ENCODE results near the gene PLIN3.
A peak's percentile ranks its signal among the peaks of the same experiment; 100 is the strongest.

PLIN3 gene

GRCh38 chr19:4811328-4812131, 55.9 kb downstream of the PLIN3 start:
- CTCF ChIA-PET: interaction anchor here (0.6 to 7.9 kb wide), 13 partner anchors 9 to 793 kb away, joined by 3 to 171 read pairs (median 5); no protein-coding TSS in a partner anchor
- no peak overlapping the region for H3K27ac ChIP-seq (ENCODE audit: extremely low read depth, low read depth, low read length)
- POLR2A ChIA-PET: interaction anchor here (0.6 to 2.2 kb wide), 3 partner anchors 55 to 130 kb away, joined by 3 to 14 read pairs (median 4); partner anchors contain the start of gene PLIN3
- H3K36me3 ChIP-seq (ENCODE audit: control insufficient read depth in 2 of 2, insufficient read depth in 1 of 2, low read length in 2 of 2): peaks cover 0 to 2% of the 10 kb centered on the region in 2 experiments; a peak in 1 of 3 replicates
- H3K4me3 ChIP-seq (ENCODE audit: low read depth, low read length): no peak overlapping the region
- no peaks in the 10 kb centered on the region for H3K9me3 ChIP-seq (ENCODE audit: control insufficient read depth, insufficient read depth, low read depth, low read length)
- no peaks in the 10 kb centered on the region for H3K4me1 ChIP-seq (ENCODE audit: control insufficient read depth, insufficient read depth, low read length)
- TF ChIP-seq ZFHX2 (tag by site-specific recombination; conservative IDR thresholded peaks at IDR 0.05) (peak; percentile 44), AEBP2 (tag by site-specific recombination; IDR thresholded peaks at IDR 0.05; ENCODE audit: borderline replicate concordance) (no peak), ZNF398 (tag by site-specific recombination; IDR thresholded peaks at IDR 0.05) (no peak), MZF1 (tag by site-specific recombination; IDR thresholded peaks at IDR 0.05; ENCODE audit: borderline replicate concordance) (no peak), REST (tag by site-specific recombination; IDR thresholded peaks at IDR 0.05) (no peak), ZNF548 (tag by site-specific recombination; IDR thresholded peaks at IDR 0.05) (no peak), KLF17 (tag by site-specific recombination; IDR thresholded peaks at IDR 0.05) (peak; percentile 86), ZNF138 (tag by site-specific recombination; IDR thresholded peaks at IDR 0.05; ENCODE audit: borderline replicate concordance) (no peak), ZNF514 (tag by site-specific recombination; IDR thresholded peaks at IDR 0.05) (no peak), ZBTB26 (tag by site-specific recombination; optimal IDR thresholded peaks at IDR 0.05) (peak; percentile 21), ZNF510 (tag by site-specific recombination; IDR thresholded peaks at IDR 0.05; ENCODE audit: insufficient replicate concordance) (no peak), ATF2 (tag by site-specific recombination; IDR thresholded peaks at IDR 0.05; ENCODE audit: low read depth) (no peak), KLF16 (tag by site-specific recombination; IDR thresholded peaks at IDR 0.05) (no peak), ZBTB17 (tag by site-specific recombination; IDR thresholded peaks at IDR 0.05) (0 out of 2 replicates have a peak, but pooled peaks have one; percentile 19), ZNF433 (tag by site-specific recombination; IDR thresholded peaks at IDR 0.05; ENCODE audit: low read depth) (no peak), ZNF521 (tag by site-specific recombination; IDR thresholded peaks at IDR 0.05) (no peak), ZEB2 (tag by site-specific recombination; IDR thresholded peaks at IDR 0.05) (no peak), ZNF623 (tag by site-specific recombination; IDR thresholded peaks at IDR 0.05) (peak; percentile 100), MYNN (tag by site-specific recombination; IDR thresholded peaks at IDR 0.05; ENCODE audit: borderline replicate concordance) (no peak), INSM2 (tag by site-specific recombination; IDR thresholded peaks at IDR 0.05) (no peak), ZNF610 (tag by site-specific recombination; IDR thresholded peaks at IDR 0.05; ENCODE audit: borderline replicate concordance) (no peak), ZSCAN5A (tag by site-specific recombination; IDR thresholded peaks at IDR 0.05) (peak; percentile 94)
